Stimulated activated CD4-positive, alpha-beta T cell treated with anti-CD3 and anti-CD28 coated beads, Interleukin-4, amount 100 ng/mL, for 24 hours (primary cell): ENCODE data around the gene CD302.
"Not testable (repeated sequence)": the region's sequence is repeated elsewhere in the genome, so short reads cannot be mapped to it uniquely, and the experiment has no call there.

Experiments used
- DNase-seq: peaks from one replicate; pipeline ENCODE4 v3.0.0-alpha.2; 2020

The CD302 gene, protein sequence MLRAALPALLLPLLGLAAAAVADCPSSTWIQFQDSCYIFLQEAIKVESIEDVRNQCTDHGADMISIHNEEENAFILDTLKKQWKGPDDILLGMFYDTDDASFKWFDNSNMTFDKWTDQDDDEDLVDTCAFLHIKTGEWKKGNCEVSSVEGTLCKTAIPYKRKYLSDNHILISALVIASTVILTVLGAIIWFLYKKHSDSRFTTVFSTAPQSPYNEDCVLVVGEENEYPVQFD

DNA sequence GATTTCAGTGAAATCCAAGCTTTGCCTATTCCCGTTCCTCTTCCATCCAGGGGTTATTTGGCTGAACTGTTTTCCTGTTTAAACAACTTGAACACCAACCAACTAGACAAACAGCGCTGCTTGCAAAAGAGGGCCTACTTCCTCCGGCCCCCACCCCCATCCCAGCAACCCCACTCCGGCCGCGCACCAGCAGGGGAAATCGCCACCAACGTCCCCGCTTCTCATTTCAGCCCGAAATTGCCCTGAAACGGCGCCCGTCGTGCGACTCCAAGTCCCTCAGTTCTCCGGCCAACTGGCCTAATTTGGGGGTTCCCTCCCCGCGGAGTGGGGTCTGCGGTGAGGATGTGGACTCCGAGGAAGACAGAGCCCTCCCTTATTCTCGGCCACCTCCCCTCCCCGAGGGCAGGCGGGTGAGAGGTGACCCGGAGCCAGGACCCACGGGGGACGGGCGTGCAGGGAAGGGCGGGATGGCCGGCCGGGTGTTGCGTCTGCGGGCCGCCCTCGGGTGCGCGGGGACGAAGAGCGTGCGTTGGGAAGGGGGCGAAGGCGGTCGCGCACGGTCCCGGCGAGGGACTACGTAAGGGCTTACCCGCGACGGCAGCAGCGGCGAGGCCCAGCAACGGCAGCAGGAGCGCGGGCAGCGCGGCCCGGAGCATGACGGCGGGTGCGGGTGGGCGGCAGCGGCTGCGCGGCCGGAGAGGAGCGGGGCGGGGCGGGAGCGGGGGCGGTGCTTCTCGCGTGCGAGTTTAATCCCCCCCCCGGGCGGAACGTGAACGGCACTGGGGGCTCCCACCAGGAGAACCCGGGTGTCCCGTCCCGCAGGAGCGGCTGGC, at the start of gene CD302:
Gene CD302 (minus strand): TSS at position 666 of the 833 bp plus-strand sequence. CDS start 10 bp downstream, at position 656.
- peak; percentile 43 for DNase-seq

DNA sequence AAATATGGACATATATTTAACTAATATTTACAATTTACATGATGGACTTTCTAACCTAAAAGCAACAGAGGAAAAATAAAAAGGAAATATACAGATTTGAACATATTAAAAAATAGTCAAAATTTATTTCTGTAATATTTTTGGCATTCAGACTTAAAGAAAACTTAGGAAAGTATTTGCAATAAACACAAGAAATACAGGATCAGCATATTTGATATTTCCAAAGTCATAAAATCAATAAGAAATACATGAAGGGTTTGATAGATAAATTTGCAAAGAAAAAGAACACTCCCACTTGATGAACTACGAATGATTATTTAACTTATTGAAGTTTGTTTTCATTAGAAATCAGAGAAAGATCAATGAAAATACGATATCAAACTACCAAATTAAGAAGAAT, 48.6 kb upstream of the CD302 start:
- DNase-seq, result no peak

DNA sequence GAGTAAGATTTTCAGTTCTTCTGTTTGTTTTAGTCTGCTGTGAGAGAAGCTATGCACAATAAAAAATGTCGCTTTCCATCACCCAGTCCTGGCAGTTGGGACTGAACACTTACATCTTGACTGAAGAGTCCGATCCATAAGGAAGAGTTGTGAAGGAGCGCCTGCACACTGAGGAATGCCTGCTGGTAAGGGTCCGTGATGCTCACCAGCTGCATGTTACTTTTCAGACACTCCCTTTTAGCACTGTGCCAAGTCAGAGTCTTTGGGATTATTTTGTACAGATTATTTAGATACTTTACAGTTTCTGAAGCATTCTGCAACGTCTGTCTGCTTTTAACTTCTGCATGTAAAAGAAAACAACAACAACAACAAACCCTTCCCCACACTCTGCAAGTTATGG, 42.6 kb upstream of the CD302 start:
- DNase-seq, result no peak

DNA sequence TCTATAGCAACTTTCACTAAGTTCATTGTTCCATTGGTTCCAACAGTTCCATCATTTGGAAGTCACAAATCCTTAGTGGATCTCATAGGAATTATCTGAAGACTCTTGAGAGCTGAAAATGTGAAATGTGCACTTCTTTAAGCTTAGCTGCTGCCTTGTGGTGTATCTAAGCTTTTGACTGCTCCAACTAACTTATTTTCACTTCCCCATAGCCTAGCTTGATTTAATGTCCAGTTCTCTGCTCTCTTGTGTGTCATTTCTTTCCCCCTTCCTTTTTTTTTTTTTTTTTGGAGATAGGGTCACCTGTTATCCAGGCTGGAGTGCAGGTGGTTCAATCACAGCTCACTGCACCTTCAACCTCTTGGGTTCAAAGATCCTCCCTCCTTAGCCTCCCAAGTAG, 34.9 kb upstream of the CD302 start:
- DNase-seq, result no peak

DNA sequence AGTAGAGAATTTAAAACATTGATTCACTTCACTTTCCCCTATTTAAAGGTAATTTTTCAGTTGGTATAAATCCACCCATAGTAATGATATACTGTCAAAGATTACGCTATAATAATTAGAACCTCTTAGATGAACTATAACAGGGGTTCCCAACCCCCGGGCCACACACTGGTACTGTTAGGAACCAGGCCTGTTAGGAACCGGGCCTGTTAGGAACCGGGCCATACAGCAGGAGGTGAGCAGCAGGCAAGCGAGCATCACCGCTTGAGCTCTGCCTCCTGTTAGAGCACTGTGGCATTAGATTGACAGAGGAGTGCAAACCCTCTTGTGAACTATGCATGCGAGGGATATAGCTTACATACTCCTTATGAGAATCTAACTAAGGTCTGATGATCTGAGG, 34.0 kb upstream of the CD302 start:
- DNase-seq, result no peak

DNA sequence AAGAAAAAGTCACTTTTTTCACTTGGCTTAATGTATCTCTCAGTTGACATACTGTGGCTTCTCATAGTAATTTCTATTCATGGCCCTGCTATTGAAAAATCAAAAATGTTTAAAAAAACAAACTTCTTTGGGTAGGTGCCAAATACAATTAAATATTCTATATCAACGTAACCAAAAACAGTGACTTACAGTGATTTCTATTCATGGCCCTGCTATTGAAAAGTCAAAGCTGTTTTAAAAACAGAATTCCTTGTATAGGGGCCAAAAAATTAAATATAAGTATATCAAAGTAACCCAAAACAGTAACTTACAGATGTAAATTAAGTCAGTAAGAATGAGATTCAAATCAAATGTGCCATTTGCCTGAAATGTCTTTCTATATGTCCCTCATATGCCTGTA, 31.4 kb upstream of the CD302 start:
- DNase-seq, result no peak

DNA sequence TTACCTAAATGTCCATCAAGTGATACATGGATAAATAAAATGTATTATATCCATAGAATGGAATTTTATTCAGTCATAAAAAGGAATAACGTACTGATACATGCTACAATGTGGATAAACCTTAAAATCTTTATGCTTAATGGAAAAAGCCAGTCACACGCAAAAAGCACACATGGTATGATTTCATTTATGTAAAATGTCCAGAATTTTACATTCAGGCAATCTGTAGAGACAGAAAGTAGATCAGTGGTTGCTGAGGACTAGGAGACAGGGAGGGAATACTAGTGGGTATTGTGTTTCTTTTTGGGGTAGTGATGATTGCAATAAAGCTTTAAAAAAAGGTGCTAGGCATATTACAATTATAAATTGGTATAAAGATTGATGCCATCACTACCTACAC, 30.7 kb upstream of the CD302 start:
- DNase-seq, result no peak

DNA sequence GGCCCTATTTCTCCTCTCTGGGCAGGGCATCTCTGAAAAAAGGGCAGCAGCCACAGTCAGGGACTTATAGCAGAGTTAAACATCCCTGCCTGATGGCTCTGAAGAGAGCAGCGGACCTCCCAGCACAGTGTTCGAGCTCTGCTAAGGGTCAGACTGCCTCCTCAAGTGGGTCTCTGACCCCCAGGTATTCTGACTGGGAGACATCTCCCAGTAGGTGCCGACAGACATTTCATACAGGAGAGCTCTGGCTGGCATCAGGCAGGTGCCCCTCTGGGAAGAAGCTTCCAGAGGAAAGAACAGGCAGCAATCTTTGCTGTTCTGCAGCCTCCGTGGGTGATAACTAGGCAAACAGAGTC, 24.4 kb upstream of the CD302 start:
- not testable (repeated sequence) for DNase-seq

DNA sequence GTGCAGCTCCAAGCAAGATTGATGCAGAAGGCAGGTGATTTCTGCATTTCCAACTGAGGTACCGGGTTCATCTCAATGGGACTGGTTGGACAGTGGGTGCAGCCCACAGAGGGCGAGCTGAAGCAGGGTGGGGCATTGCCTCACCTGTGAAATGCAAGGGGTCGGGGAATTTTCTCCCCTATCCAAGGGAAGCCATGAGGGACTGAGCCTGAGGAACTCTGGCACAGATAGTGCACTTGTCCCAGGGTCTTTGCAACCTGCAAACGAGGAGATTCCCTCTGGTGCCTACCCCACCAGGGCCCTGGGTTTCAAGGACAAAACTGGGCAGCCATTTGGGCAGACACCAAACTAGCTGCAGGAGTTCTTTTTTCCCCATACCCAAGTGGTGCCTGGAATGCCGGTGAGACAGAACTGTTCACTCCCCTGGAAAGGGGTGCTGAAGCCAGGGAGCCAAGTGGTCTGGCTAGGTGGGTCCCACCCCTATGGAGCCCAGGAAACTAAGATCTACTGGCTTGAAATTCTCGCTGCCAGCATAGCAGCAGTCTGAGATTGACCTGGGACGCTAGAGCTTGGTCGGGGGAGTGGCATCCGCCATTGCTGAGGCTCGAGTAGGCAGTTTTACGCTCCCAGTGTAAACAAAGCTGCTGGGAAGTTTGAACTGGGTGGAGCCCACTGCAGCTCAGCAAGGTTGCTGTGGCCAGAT, 23.9 kb upstream of the CD302 start:
- DNase-seq, result not testable (repeated sequence)

DNA sequence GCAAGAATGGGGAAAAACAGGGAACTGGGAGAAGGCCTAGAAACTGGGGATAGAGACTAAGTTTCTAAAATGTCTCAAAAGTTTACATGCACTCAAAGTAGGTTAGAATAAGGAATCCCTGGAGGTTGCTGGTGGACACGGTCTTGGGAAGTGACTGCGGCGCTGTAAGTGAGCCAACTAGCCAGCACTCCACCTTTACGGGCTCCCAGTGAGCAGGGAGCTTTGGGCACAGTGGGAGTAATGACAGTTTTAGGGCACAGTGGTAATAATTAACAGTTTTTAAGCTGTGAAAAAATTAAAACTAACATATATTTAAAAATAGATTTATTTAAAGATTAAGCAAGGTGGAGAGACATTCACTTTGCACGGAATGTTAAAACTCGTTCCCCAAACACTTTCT, 20.9 kb upstream of the CD302 start:
- DNase-seq, result no peak

DNA sequence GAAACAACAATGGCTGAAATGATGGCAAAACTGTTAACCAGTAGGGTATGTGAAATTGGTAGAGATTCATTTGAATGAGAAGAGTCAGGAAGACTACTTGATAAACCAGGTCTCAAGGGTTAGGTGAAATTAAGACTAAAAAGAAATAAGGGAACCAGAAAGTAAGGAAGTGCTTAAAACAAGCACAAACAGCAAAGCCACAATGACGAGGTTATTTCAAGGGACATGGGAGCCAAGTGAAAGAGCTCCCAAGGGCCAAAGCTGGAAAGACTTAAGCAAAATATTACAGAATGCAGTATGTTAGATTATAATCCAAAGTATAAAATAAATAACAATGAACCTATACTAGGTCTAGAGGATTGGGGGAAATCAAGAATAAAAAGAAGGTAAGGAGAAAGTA, 19.3 kb upstream of the CD302 start:
- no peak for DNase-seq

DNA sequence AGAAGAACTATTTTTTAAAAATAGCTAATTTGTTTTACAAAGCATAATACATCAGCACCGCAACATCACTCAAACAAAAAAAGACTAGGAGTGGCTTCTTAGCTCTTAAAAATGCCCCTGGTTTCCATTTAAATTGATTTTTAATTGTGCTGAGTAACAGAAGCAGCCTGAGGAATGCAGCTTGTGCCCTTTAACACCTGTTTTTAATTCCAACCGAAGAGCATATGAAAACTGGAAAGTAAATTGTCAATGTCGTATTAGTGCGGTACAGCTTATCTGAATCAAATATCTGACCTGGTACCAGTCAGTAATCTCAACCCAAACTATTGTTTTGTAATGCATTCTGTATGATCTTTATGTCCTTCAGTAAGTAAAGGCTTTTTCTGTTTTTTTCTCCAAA, 13.2 kb upstream of the CD302 start:
- DNase-seq, result no peak

DNA sequence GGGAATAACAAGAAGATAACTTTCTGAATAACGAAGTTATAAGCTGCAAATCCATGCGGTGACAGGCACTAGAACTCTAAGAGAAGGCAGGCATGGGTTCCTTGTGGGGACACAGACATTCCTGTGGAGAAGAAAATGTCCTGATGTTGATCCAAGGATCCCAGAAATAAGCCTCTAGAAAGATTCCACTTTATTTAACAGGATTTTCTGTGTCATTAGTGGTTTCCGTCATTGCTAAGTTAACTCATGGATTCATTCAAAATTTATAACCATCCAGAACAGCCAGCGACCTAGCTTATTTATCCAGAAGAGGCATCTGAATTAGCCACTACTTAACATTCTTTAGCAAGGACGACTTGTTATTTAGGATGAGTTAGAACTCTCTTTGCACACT, 10.0 kb upstream of the CD302 start:
- no peak for DNase-seq

DNA sequence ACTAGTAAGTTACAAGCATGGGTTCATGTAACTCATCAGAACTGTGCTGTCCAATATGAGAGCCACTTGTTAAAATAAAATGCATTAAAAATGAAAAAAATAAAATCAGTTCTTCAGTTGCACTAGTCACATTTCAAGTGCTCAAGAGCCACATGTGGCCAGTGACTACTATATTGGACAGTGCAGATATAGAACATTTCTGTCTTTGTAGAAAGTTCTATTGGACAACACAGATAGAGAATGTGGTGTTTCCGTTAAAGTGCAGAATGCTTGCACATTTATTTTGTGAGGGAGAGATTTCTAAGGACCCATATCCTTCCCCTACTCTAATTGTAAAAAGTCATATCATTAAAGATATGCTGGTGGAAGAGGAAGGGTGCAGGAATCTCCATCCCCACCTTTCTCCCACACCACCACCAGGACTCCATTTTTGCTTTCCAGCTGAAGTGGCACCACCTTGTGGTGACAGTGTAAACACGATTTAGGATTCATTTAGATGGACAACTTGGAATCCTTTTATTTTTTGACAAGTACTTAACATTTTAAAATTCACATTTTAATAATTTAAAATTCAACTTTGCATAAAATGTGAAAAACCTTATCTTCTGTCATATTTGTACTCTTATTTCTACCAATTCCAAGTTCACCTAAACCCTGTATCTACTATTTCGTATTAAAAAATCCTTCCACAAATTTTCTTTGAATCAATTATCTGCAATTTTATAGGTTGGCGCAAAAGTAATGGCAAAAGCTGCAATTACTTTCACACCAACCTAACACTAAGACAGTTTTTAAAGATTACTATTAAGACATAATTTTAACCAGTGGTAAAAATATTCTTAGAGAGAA, 9.4 kb upstream of the CD302 start:
- no peak for DNase-seq

DNA sequence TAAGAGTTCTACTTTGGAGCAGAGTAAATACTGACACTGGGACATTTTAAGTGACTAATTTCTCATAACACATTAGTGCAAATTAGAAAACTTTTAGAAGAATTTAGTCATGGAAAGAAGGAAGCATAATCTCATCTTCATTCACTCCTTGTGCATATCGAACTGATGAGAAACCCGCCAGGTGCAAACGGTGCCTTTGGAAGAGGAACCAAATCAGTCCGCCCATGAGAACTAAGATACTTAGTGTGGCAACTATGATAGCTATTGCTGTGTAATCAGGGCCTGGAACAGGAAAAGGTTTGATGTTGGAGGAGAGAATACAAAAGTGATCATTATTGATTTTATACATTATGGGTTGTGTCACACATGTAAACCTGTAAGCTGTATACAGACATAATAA, 6.9 kb upstream of the CD302 start:
- DNase-seq, result no peak

DNA sequence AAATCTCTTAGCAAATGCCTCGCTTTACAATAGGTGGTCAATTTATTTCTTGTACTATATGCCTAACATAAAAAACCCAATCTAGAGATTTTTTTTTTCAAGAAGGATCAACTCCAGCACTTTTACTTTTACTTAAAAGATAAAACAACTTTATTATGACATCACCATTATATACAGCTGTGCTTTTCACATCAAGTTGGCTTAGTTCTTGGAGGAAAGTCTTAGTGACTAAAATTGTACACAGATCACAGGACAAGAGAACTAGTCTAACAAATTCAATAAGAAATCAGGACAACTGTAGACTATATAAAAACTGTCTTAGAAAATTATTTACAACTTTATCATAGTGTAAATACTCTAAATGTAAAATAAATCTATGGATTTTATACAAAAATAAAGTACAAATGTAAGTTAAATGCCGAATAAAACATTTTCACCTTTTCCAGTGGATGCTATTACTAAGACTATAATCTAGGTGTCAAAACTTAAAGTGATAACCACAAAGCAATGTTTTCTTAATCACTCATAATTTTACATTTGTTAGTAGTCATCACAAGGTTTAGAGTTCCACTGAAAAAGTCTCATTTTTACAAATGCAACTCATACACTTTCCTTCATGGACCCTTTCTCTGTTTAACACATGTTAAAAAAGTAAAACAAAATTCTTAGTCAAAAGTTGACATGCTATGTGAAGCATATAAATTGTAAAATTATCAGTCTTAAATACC, 5.4 kb upstream of the CD302 start:
- DNase-seq, result no peak

DNA sequence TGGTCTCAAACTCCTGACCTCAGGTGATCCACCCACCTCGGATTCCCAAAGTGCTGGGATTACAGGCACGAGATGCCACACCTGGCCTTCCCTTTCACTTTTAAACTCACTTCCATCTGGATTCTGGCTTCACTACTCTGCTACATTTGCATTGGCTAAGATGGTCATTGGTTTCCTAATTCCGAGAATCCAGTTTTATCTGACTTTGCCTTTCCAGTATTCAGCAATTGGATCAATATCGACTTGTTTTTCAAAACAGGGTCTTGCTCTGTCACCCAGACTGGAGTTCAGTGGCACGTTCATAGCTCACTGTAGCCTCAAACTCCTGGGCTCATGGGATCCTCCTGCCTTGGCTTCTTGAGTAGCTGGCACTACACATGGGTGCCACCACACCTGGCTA, 4.7 kb upstream of the CD302 start:
- DNase-seq, result no peak

DNA sequence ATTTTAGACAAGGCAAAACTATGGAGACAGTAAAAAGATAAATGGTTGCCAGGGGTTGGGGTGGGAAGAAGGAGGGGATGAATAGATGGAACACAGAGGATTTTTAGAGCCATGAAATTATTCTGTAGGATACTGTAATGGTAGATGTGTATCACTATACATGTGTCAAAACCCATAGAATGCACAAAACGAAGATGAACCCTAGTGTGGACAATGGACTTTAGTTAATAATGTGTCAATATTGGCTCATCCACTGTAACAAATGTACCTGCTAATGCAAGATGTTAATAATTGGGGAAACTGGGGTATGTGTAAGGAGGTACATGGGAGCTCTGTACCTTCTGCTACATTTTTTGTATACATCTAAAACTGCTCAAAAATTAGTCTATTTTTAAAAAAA, 1.8 kb upstream of the CD302 start:
- DNase-seq, result no peak

DNA sequence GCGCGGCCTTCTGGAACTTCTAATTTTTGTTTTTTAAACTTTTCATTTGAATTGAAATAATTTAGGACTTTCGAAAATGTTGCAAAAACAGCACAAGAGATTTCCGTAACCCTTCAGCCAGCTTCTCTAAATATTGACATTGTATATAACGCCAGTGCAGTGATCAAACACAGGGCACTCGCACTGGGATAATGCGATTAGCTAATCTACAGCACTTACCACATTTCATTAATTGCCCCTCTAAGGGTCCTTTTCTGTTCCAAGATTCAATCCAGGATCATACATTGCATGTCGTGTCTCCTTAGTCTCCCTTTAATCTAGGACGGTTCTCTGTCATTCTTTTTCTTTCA, 343 bp upstream of the CD302 start:
- no peak for DNase-seq

DNA sequence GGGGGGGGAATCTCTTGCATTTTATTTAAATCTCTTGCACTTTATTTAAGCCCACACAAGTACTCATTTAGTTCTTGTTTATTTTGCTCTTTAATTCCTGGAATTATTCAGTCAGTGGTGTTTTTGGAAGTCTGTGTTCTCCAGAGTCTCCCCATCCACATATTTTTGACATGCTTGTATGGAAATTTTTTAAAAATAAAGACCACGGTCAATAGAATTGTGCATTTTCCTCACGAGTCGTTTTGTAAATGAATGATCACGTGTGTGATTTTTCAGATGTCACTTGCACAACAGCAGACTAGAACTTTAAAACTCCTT, 824 bp downstream of the CD302 start:
- no peak for DNase-seq

DNA sequence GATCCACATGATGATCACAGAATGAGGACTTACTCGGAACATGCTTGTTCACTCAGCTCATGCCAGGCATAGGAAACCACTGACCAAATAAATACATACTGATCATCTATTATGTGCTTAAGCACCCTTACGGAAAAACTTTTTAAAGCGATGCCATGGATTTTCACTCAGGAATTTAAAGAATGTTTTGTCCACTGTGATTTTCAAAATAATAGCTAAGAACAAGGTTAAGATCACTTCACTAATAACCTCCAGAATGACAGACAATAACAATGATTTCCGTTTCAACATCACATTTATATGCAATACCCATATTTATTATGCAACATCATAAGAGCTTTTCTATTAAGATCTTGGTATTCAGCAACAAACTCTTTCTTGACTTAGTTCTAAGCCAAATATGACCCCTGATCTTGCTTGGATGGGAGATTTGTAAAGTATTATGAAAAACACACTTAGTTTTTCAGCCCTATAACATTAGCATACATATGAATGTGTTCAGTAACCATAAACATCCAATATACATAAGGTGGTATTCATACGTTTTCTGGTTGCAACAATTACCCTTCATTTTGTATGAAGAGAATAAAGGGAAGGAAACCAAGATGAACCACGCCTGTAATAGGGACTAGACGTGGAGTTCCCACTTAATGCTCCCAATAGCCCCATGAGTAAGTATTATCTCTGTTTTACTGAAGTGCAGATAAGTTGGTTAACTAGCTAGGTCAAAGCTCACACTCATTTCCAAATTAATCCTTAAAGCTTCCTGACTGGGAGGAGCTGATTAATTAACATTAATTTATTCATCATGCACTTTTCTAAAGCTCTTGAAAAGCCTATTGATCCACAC, 1.9 kb downstream of the CD302 start:
- DNase-seq, result no peak

DNA sequence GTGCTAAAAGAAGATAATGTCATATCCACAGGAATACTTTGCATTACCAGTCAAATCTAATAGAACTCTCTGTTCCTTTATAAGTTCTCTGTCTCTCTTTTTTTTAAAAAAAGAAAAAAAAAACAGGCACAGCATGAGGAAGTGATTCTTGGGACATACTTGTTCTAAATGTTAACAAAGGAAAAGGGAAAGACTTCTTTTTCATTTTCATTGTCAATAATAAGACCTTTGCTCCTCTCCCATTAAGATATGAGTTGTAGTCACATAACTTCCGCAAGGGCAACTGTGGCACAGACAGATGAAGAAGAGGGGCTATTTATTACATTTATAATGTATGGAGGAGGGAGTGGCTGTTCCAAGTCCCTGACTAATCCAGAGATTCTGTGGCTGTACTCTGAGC, 4.7 kb downstream of the CD302 start:
- no peak for DNase-seq
